ENCODE results near the gene CPSF4L.

CPSF4L gene

DNA sequence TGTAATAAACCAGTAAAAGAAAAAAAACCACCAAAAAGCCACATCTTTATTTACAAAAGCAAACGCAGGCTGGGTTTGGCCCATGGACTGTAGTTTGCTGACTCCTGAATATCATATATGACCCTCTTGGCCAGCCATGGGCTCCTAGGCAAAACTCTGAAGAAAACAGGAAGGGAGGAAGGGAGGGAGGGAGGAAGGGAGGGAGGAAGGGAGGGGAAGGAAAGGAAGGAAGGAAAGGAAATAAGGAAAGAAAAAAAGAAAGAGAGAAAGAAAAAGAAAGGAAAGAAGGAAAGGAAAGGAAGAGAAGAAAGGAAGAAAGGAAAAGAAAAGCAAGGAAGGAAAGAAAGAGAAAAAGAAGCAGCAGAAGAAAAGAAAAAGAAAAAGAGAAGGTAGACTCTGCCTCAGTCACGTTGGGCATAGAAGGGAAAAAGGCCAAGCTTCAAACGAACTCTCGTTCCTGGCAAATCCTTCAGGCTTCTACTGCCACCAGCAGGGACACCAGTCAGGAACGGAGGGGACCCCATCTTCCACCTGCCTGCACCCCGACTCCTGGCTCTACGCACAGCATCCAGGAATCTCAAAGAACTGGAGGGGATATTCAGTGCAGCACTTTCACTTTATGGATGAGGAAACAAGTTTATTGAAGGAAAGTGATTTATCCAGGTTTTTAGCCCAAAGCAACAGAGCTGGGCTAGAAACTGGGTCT is 28.0 kb upstream of the CPSF4L start:
- DNase-seq (ENCODE audit: low read depth), result no peak

DNA sequence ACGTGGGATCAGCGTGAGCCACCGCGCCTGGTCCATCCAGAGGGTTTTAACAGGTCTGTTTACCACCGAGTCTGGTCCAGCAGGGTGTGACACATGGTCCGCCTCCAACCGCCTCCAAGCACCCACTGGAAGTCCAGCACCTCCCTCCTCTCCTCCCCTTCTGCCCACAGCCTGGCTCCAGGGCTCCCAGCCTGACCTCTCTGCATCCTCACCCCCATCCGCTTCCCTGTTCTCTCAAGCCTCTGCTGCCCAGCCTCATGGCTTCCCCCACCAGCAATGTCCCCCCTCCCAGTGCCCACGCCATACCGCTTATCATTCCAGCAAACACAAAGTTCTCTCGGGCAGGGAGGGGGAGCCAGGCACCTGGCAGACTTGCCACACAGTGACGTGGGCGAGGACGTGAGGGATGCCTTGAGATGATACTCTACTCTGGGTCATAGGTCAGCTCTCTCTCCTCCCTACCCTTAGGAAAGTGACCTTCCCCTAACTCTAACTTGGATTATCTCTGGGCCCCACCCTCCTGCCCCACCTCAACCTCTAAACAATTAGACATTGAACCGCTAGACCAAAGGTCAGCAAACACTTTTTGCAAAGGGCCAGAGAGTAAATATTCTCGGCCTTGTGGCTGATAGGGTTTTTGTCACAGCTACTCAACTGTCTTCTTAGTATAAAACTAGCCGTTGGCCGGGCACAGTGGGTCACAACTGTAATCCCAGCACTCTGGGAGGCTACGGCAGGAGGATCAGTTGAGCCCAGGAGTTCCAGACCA is 27.0 kb upstream of the CPSF4L start:
- DNase-seq (ENCODE audit: low read depth), result no peak

- DNase-seq (ENCODE audit: low read depth), result no peak
These were observed 25.2 kb upstream of the CPSF4L start for GRCh38 chr17:73286863-73287296.

DNA sequence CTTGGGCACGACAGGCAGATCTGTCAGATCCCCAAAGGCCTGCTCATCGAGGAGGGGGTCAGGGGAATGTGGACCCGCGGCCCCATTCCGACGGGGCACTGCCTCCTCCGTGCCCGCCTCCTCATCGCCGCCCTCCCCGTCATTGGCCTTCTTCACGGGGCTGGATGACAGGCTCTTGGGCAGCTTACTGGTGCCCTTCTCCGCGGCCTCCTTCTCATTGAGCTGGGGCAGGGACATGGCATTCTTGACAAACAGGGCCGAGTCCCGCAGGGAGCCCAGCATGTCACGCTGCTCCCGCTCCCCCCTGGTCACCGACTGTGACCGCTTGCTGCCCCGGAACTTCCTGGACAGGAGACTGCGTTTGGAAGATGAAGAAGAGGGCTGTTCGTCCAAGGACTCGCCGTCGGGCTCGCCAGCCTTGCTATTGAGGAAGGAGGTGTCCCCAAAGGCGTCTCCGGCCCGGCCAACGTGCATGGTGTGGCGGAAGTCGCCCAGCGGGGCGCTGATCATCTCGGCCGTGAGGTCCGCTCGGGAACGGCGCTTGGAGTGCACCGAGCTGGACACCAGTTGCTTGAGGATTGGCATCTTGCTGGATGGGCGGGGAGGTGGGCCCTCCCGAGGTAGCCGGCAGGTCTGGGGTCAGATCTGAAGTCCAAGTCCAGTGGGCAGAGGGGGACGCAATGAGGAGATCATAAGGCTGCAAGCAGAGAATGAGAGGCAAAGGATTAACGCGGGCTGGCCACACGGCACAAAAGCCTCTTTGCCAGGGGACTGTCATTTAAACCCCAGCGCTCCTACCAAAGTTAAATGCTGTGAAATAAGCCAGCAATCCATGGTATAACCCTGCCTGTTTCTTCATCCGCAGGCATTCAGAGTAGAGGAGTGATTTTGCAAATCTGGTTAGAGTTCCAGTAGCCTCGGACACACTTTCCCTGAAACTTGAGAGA is 24.5 kb upstream of the CPSF4L start:
- no peak for DNase-seq (ENCODE audit: low read depth)

DNA sequence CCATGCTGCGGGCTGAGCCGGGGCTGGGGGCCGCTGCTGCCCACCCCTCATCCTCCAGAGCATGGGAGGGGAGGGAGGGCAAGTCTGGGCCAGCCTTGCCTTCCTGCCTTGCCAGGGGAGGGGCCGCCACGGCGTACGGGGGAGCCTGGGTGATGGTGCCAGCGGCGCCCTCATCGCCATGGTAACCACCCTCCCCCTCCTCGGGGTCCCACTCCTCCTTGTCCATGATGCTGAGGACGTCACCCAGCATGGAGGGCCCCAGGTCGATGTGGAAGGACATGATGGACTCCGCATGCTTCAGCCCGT is 23.9 kb upstream of the CPSF4L start:
- no peak for DNase-seq (ENCODE audit: low read depth)

DNA sequence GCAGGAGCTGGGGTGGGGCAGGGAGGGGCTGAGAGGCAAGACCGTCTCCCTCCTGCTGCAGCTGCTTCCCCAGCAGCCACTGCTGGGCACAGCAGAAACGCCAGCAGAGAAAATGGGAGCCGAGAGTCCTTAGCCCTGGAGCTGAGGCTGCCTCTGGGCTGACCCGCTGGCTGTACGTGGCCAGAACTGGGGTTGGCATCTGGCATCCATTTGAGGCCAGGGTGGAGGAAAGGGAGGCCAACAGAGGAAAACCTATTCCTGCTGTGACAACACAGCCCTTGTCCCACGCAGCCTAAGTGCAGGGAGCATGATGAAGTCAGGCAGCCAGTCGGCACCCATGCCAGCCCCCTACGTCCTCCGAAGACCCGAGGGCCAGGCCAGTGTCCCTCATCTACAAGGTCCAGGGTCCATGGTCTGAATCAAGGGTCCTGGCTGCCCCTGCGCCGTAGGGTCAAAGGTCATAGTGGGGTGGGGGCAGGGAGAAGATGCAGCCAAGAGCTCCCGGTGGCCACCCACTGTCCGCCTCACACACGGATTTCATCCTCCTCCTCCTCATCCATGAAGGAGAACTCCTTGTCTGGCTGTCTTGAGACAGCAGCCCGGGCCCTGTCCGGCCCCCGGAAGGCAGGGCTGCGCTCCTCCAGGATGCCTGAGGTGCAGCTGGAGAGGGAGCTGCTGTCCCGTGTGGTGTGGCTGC is 23.4 kb upstream of the CPSF4L start:
- no peak for DNase-seq (ENCODE audit: low read depth)

DNA sequence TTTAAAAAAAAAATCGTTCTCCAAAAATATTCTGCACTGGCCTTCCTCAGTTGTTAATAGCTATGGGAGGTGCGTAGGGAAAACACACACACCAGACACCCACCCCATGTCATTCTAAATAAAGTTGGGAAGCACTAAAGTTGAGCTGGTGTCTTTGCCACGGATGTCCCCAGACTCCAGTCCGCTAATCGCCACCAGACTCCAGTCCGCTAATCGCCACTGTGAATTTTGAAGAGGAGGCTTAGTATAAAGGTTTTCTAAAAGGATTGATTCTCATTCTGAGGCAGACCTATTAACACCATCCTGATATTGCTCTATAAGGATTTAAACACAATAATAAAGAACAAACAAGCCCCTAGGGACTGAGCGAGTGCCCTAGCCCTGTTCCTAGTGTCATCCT is 22.7 kb upstream of the CPSF4L start:
- DNase-seq (ENCODE audit: low read depth), result no peak

DNA sequence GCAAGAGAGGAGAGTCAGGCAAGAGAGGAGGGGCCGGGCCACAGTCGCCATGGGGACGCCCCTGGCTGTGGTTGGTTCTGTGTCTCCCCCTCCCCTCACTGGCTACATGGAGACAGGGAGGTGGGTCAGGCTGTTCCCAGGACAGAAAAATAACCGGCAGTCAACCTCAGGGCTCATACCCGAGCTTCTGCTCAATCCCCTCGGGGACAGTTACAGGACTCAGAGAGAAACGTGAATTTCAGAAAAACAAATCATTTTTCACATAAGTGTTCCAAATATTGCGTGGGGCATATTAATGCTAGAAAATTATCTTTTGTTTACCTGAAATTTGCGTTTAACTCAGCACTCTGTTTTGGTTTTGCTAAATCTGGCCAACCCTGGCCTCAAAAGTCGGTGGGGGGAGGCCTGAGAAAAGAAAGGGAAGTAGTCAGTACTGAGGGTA is 22.2 kb upstream of the CPSF4L start:
- no peak for DNase-seq (ENCODE audit: low read depth)

DNA sequence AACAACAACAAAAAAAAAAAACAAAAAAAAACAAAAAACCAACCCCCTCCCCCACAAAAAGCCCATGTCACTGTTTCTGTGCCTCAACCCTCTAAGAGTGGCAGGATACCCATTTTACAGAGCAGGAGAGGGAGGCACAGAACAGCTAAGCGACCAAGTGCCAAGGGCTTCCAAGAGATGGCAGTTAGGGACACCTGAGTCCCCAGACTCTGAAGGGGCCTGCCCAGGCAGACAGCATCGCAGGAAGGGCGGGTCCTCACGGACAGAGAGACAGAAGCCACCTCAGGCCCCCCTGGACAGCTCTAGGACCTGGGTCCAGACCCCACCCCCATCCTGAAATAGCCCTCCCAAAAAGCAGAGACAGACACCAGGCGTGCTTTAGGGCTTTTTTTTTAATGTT is 21.6 kb upstream of the CPSF4L start:
- DNase-seq (ENCODE audit: low read depth), result no peak

- DNase-seq (ENCODE audit: low read depth), result no peak
These were observed 20.9 kb upstream of the CPSF4L start for GRCh38 chr17:73282629-73283028.

DNA sequence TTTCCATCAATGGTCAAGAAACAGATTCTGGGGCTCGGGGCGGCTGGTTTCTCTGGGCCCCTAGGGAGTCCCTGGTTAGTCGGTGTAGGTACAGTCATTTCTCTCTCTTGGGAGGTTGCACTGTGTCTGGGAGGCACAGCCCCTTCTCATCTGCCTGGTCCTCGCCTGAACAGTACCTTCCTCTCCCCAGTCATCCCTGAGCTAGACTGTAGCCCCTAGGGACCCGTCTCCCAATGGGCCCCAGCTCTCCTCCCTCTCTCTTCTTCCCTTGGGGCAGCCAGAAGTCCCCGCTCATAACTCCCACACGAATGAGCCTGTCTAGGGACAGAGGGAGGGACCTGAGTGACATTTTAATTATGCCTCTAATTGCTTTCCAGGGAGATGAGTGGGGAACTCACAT is 20.2 kb upstream of the CPSF4L start:
- DNase-seq (ENCODE audit: low read depth), result no peak

DNA sequence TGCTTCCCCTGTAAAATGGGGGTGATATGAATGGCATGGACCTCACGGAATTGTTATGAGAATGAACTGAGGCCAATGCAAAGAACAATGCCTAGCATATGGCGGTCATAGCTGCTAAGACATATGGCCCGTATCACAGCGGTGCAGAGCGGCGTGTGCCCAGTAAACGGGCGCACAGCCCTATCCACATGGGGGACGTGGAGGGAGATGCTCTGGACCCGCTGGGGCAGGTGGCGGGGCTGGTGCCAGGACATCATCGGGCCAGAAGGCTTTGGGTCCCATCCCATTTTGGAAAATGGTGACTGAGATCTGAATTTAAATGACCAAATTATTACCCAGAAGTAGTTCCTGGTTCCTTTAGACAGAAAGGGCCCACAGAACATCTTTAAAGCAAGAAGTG is 18.5 kb upstream of the CPSF4L start:
- no peak for DNase-seq (ENCODE audit: low read depth)

DNA sequence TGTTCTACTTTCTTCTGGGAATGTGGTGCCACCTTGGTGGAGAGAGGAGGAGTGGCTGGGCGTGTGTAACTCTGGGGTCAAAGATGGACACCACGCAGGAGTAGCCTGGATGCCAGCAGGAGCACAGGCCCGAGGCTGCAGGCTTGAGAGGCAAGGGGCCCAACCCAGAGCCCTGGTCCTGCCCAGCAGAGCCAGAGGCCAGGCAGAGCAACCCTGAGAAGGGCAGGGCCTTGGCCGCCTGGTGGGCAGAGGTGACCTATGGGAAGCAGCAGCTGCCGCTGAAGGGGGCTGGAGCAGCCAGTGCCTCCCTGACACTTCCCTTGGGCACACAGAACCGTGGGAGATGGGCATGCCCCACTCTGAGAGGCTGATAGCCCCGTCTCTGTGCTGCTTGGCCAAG is 18.0 kb upstream of the CPSF4L start:
- DNase-seq (ENCODE audit: low read depth), result no peak

DNA sequence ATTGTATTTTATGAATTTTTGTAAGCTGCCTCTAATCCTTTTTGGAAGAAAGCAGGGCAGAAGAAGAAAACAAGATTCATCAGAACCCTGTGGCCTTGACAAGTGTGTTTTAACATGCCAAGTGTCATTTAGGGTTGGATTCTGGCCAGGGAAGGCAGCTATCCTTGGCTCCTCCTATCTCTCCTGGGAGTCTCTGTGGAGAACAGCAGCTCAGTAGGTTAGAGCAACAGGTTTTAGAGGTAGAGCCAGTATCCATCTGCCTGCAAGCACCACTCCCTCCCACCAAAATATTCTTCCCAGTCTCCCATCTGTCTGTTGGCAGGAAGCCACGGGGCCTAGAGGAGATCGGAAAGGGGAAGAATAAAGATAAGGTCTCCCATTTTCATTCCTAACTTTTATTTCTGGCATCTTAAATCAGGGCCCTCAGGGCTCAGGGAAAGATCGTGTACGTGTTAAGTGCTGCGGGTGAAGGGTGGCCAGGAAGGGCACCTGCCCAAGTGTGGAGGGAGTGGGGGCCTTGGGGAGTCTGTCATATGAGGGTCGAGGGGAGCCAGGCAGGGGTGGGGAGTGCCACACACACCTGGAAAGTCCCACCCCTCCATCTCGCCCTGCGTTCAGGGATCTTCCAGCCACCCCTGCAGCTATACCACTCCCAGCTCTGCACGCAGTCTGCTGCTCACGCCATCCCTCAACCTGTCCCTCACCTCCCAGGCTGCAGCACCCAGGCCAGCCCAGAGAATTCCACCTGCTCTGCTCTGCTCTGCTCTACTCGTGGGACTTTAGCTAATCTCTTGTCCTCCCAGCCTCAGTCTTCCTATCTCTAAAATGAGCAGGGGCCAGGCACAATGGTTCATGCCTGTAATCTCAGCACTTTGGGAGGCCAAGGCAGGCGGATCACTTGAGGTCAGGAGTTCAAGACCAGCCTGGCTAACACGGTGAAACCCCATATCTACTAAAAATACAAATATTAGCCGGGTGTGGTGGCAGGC is 17.1 kb upstream of the CPSF4L start:
- DNase-seq (ENCODE audit: low read depth), result no peak

DNA sequence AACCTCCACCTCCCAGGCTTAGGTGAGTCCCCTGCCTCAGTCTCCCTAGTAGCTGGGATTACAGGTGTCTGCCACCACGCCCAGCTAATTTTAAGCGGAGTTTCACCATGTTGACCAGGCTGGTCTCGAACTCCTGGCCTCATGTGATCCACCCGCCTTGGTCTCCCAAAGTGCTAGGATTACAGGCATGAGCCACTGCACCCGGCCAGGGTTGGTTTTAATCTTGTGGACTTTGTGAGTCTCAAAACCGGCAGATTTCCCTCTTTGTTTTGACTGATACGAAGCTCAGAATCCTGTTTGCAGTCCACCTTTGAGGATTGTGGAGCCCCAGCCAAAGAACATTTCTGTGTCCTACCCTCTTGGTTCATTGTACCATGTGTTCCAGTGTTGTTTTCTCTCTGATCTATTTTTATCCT is 16.4 kb upstream of the CPSF4L start:
- DNase-seq (ENCODE audit: low read depth), result no peak

DNA sequence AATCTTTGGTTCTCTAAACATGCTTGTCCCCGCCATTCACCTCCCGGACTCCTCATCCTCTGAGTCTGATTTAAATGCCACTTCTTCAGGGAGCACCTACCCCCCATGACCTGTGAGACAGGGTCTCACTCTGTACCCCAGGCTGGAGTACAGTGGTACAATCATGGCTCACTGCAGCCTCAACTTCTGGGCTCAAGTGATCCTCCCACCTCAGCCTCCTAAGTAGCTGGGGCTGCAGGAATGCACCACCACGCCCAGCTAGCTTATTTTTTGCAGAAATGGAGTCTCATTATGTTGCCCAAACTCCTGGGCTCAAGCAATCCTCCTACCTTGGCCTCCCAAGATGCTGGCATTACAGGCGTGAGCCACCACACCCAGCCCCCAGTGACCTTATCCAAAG is 12.8 kb upstream of the CPSF4L start:
- DNase-seq (ENCODE audit: low read depth), result no peak

GRCh38 chr17:73272906-73273218 is 11.2 kb upstream of the CPSF4L start:
- DNase-seq (ENCODE audit: low read depth), result no peak

DNA sequence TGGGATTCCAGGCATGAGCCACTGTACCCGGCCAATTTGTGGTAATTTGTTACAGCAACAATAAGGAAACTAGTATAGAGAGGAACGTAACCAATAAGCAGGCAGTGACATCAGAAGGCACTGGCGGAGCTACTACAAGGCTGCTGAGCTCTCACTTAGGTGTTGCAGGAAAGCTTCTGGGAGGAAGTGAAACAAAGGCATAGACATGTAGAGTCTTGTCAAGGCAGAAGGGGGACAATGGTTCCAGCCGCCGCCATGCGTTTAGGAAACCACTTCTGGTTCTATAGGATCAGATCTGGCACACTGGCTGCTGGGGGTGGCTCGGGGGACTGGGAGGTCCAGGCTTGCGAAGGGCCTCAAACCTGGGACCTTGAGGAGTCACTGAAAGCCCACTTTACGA is 9.4 kb upstream of the CPSF4L start:
- DNase-seq (ENCODE audit: low read depth), result no peak

DNA sequence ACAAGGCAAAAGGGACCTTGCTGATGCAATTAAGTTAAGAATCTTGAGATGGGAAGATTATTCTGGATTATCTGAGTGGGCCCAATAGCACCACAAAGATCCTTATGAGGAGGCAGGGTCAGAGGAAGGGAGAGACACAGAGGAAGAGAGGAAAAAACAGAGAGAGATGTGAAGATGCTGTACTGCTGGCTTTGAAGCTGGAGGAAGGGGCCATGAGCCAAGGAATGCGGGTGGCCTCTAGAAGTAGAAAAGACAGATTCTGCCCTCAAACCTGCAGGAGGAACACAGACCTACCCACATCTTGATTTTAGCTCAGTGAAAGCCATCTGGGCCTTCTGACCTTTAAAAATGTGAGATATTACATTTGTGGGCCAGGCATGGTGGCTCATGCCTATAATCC is 8.1 kb upstream of the CPSF4L start:
- DNase-seq (ENCODE audit: low read depth), result no peak

DNA sequence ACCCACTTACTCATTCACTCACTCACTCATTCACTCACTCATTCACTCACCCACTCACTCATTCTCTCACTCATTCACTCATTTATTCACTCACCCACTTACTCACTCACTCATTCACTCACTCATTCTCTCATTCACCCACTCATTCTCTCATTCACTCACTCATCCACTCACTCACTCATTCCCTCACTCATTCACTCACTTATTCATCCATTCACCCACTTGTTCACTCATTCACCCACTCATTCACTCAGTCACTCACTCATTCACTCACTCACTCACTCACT is 7.6 kb upstream of the CPSF4L start:
- DNase-seq (ENCODE audit: low read depth), result no peak

GRCh38 chr17:73268582-73269328 is 7.1 kb upstream of the CPSF4L start:
- DNase-seq (ENCODE audit: low read depth), result no peak
